HG03103 (cell line): Measurements from ENCODE around the gene PTPRJ.

Source experiments
- ATAC-seq: cut with Tn5 transposase; IDR thresholded peaks from one replicate; pipeline ENCODE4 v1.9.1; 2021; ENCODE audit warnings: low read depth; ENCODE audit not compliant: unreplicated experiment

PTPRJ gene

GRCh38 chr11:48056325-48057183 lies 76.2 kb downstream of the PTPRJ start:
- ATAC-seq, result no peak

DNA sequence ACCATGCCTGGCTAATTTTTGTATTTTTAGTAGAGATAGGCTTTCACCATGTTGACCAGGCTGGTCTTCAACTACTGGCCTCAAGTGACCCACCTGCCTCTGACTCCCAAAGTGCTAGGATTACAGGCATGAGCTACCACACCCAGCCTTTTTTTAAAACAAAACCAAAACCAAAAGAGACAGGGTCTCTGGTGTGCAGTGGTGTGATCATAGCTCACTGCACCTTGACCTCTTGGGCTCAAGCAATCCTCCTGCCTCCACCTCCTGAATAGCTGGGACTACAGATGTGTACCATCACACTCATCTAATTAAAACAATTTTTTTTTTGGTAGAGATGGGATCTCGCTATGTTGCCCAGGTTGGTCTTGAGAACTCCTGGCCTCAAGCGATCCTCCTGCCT lies 77.7 kb downstream of the PTPRJ start:
- no peak for ATAC-seq

DNA sequence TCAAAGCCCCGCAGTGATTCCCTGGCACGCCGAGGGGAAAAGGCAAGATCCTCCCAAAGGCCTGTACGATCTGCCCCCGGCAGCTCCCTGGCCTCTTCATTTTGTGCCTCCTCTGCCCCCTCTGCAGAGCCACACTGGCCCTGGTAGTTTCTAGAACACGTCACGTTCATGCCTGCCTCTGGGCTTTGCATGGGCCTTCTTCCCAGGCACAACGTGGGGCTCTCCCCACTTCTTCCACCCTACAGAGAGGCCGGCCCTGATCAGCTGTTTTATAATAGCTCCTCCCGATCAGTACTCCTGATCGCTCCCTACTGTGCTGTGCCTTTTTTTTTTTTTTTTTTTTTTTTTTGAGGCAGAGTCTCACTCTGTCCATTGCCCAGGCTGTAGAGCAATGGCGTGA lies 78.4 kb downstream of the PTPRJ start:
- no peak for ATAC-seq

GRCh38 chr11:48062649-48063048 lies 82.3 kb downstream of the PTPRJ start:
- ATAC-seq, result no peak

- ATAC-seq, result no peak
Observed at GRCh38 chr11:48063424-48063978, 83.1 kb downstream of the PTPRJ start.

GRCh38 chr11:48064306-48064705 lies 83.9 kb downstream of the PTPRJ start:
- no peak for ATAC-seq

GRCh38 chr11:48066881-48067800 lies 86.8 kb downstream of the PTPRJ start:
- no peak for ATAC-seq

GRCh38 chr11:48073031-48073861 lies 92.9 kb downstream of the PTPRJ start:
- ATAC-seq, result no peak

- ATAC-seq, result no peak
Observed at GRCh38 chr11:48074425-48075181, 94.2 kb downstream of the PTPRJ start.

- no peak for ATAC-seq
Observed at GRCh38 chr11:48075637-48076036, 95.3 kb downstream of the PTPRJ start.

DNA sequence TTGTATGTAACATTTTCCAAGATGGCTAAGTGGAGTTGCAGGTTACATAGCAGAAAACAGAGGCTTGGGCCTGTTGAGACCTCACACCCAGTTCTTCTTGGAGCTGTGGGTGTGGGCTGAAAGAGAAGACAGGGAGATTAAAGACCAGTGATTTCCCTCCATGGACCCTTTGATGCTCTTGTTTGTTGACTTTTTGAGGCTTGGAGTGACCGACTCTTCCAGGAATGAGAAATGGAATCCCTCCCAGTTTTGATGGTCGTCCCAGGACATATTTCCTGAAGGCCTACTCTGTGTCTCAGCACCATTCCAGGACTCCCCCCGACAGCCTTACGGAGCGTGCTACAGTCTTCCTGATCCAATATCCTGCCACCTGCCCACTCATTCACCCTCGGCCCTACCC lies 96.9 kb downstream of the PTPRJ start:
- ATAC-seq, result no peak

- ATAC-seq, result no peak
Observed at GRCh38 chr11:48078689-48079088, 98.3 kb downstream of the PTPRJ start.

- no peak for ATAC-seq
Observed at GRCh38 chr11:48079596-48079995, 99.2 kb downstream of the PTPRJ start.

DNA sequence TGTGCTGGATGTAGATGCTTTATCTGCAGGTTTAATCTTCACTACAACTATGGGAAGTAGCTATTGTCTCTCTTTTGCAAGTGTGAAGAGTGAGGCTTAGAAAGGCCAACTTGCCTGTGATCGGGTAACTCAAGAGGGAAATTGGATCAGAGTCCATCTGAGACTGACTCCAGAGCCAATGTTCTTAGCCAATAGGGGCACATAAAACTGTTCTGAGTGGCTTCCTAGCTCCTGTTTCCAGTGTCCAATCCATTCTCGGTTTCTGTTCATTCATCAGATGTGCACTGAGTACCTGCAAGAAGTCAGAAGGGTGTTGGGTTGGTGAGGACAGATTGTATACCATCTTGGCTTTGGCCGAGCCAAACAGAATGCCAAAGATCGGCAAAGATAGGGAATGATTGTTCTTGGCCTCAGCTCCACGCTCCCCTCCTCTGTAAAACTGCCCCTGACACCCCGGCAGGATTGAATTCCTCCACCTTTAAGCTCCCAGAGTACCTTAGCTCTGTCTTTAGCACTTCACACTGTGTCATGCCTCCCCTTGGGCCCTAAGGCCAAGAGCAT lies 100.0 kb downstream of the PTPRJ start:
- no peak for ATAC-seq

DNA sequence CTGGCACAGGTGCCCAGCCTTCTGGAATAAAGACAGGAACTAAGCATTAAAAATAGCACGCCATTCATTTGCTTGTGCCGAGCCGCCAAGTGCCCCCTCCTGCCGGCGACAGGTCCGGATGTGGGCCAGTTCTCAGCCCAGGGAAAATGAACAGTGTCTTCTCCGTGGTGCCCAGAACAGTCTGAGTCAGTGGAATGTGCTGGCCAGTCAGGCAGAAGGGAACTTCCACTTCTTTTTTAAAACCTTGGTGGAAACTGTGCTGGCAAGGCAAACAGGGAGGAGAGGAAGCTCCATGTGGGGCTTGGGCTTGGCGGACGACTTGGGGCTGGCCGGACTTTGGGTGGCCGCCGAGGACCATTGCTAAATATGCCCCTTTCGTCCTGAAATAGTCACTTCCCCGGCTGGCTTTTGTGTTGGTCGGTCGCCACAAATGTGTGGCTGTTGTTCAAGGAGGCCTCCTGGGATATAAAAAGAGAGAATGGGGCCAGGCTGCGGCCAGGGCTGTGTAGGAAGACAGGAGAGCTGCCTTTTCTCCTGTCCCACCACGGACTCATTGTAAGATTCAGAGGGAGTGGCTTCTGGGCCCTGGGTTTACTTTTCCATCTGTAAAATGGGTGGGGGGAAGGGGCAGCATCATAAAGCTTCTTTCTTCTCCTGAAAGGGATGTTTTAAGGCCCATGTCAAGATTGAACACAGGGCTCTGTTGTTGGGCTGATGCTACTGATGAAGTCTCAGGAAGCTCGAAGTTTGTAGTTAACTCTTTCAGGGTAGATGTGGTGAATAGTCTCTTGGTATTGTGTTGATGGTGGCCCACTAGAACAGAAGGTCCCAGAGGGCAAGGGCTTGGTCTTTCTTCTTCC lies 101.0 kb downstream of the PTPRJ start:
- ATAC-seq, result no peak

GRCh38 chr11:48082771-48083170 lies 102.4 kb downstream of the PTPRJ start:
- no peak for ATAC-seq

GRCh38 chr11:48083421-48083820 lies 103.1 kb downstream of the PTPRJ start:
- ATAC-seq, result no peak

DNA sequence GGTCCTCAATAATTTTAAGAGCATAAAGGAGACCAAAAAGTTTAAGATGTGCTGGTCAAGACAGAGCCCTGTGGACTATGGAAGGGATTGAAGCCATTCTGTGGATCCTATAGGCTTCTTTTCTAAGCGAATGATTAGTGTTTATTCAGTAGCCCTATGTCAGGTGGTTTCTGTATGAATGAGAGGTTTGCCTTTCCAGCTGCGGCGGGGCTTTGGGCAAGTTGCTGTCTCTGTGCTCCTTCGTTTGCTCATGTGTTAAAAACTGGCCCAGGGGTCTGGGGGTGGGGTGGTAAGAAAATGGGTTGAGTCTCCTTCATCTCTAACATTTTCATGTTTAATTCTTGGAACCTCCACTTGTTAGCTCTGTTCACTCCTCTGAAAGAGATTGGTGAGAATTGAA lies 105.3 kb downstream of the PTPRJ start:
- no peak for ATAC-seq
